Measurements from ENCODE around the gene PIEZO1. TPM values are rescaled to one million over a fixed set of nuclear protein-coding genes. Genes with fewer than 3 reads are reported as not detected.

PIEZO1 gene
- total and polyA plus RNA-seq, 8 donors: 16.3 to 255 (median 31.8) TPM

- ATAC-seq (no peak), FAIRE-seq (no peak), DNase-seq (peak in 1 of 6 donors; percentile 65)
- Histone ChIP-seq H3K27me3 (no peaks in the 10 kb centered on the region), H3K27ac (no peak overlapping the region), H3K36me3 (no peaks in the 10 kb centered on the region), H3K4me3 (no peak overlapping the region), H3K4me1 (peaks cover 0 to 3% (median 0%) of the 10 kb centered on the region in 3 donors), H3K9me3 (no peaks in the 10 kb centered on the region)
- WGBS, 2 donors: 68 to 82% methylated on average over 41 of the region's 41 CpGs
- intact Hi-C loops (cut with DNase I): loop anchor here in 1 of 3 donors (10.0 kb wide), 1 partner anchor 358 kb away; the partner anchor contains the start of gene CDH15
- no peak for TF ChIP-seq CTCF (IDR thresholded peaks at IDR 0.05)
Measured at GRCh38 chr16:88816736-88817535, 31.9 kb upstream of the PIEZO1 start.

GRCh38 chr16:88815901-88816589, 31.0 kb upstream of the PIEZO1 start:
- ATAC-seq: peak in 3 of 4 donors; percentile 10 to 26 (median 20)
- DNase-seq: peak in 4 of 6 donors; percentile 64 to 87 (median 76)
- peak; percentile 62 to 75 (median 74) for TF ChIP-seq CTCF (IDR thresholded peaks at IDR 0.05)
- Histone ChIP-seq H3K4me1 (peaks cover 0 to 3% (median 0%) of the 10 kb centered on the region in 3 donors), H3K9me3 (no peaks in the 10 kb centered on the region), H3K27me3 (no peaks in the 10 kb centered on the region), H3K4me3 (no peak overlapping the region), H3K27ac (no peak overlapping the region), H3K36me3 (no peaks in the 10 kb centered on the region)
- no peak for FAIRE-seq
- intact Hi-C loops (cut with DNase I): loop anchor here in 1 of 3 donors (10.0 kb wide), 1 partner anchor 359 kb away; the partner anchor contains the start of gene CDH15
- WGBS, 2 donors: 32 to 48% methylated on average over 18 to 19 of the region's 19 CpGs

GRCh38 chr16:88815227-88815626, 30.2 kb upstream of the PIEZO1 start:
- DNase-seq (peak in 1 of 6 donors; percentile 54), FAIRE-seq (no peak), ATAC-seq (no peak)
- Histone ChIP-seq H3K9me3 (no peaks in the 10 kb centered on the region), H3K27me3 (no peaks in the 10 kb centered on the region), H3K4me1 (peaks cover 0 to 10% (median 3%) of the 10 kb centered on the region in 3 donors), H3K4me3 (no peak overlapping the region), H3K36me3 (no peaks in the 10 kb centered on the region), H3K27ac (no peak overlapping the region)
- no peak for TF ChIP-seq CTCF (IDR thresholded peaks at IDR 0.05)
- intact Hi-C loops (cut with DNase I): loop anchor here in 1 of 3 donors (10.0 kb wide), 1 partner anchor 360 kb away; the partner anchor contains the start of gene CDH15
- WGBS, 2 donors: 75 to 91% methylated on average over 10 of the region's 10 CpGs

- FAIRE-seq: no peak
Measured at GRCh38 chr16:88814144-88814502, 29.1 kb upstream of the PIEZO1 start.

More at GRCh38 chr16:88814144-88814502, 29.1 kb upstream of the PIEZO1 start:
- intact Hi-C loops (cut with DNase I): loop anchor here in 1 of 3 donors (10.0 kb wide), 1 partner anchor 361 kb away; the partner anchor contains the start of gene CDH15
- WGBS, 2 donors: 60 to 77% methylated on average over 13 of the region's 13 CpGs
- H3K9me3 ChIP-seq: no peaks in the 10 kb centered on the region
- H3K27me3 ChIP-seq: no peaks in the 10 kb centered on the region
- no peaks in the 10 kb centered on the region for H3K36me3 ChIP-seq
- no peak overlapping the region for H3K4me3 ChIP-seq
- no peak for ATAC-seq
- H3K4me1 ChIP-seq: peaks cover 0 to 12% (median 11%) of the 10 kb centered on the region in 3 donors
- no peak overlapping the region for H3K27ac ChIP-seq
- peak in 2 of 6 donors; percentile 18 to 51 for DNase-seq
- TF ChIP-seq CTCF (IDR thresholded peaks at IDR 0.05): no peak

Measured in pancreas (tissue), 10 donors.